ENCODE results near the gene PIGM. TPM values are rescaled to one million over a fixed set of nuclear protein-coding genes. Genes with fewer than 3 reads are reported as not detected.

The PIGM gene
- total RNA-seq, 4 donors from 2014 or later = 3.0 to 7.0 (median 4.3) TPM

- Histone ChIP-seq H3K27me3 (peaks cover 0 to 17% of the 10 kb centered on the region in 2 donors), H3K4me3 (peak overlapping the region; percentile 35 to 56 (median 42)), H3K4me1 (peaks cover 0 to 46% (median 12%) of the 10 kb centered on the region in 4 donors), H3K36me3 (no peaks in the 10 kb centered on the region), H3K27ac (peak overlapping the region; percentile 11 to 85 (median 62)), H3K9me3 (no peaks in the 10 kb centered on the region)
- WGBS, 2 donors = 2% methylated on average over 44 to 45 of the region's 46 CpGs
- DNase-seq (ENCODE audit: low spot score in 2 of 2) = peak; percentile 49 to 64
- TF ChIP-seq CTCF (IDR thresholded peaks at IDR 0.05) (peak in 2 of 5 experiments; percentile 8 to 17), EP300 (IDR thresholded peaks at IDR 0.05) (no peak), POLR2A (IDR thresholded peaks at IDR 0.05) (peak in 1 of 2 donors; percentile 40)
Measured at GRCh38 chr1:160070243-160071163, 38.7 kb upstream of the PIGM start.

GRCh38 chr1:160069460-160070231 is 37.9 kb upstream of the PIGM start, which contains the start of gene KCNJ10:
KCNJ10 (minus strand) TSS chr1:160070160; CDS start chr1:160042532, 27,628 bp downstream.
- Histone ChIP-seq H3K36me3 (no peaks in the 10 kb centered on the region), H3K27ac (peak within 1 kb of the TSS; percentile 11 to 85 (median 62)), H3K4me3 (peak within 1 kb of the TSS; percentile 35 to 56 (median 42)), H3K9me3 (no peaks in the 10 kb centered on the region), H3K27me3 (peaks cover 0 to 17% of the 10 kb centered on the region in 2 donors), H3K4me1 (peaks cover 0 to 52% (median 12%) of the 10 kb centered on the region in 4 donors)
- WGBS, 2 donors = 8 to 12% methylated on average over 19 to 28 of the region's 32 CpGs
- no peak for TF ChIP-seq POLR2A (IDR thresholded peaks at IDR 0.05)
- TF ChIP-seq CTCF (IDR thresholded peaks at IDR 0.05) = no peak
- no peak for TF ChIP-seq EP300 (IDR thresholded peaks at IDR 0.05)
- no peak for DNase-seq (ENCODE audit: low spot score in 2 of 2)

- H3K4me3 ChIP-seq = no peak overlapping the region
- H3K36me3 ChIP-seq = no peaks in the 10 kb centered on the region
- no peaks in the 10 kb centered on the region for H3K9me3 ChIP-seq
- TF ChIP-seq POLR2A (IDR thresholded peaks at IDR 0.05) = no peak
- TF ChIP-seq CTCF (IDR thresholded peaks at IDR 0.05) = no peak
- TF ChIP-seq EP300 (IDR thresholded peaks at IDR 0.05) = no peak
- H3K27me3 ChIP-seq = peaks cover 0 to 17% of the 10 kb centered on the region in 2 donors
- DNase-seq (ENCODE audit: low spot score in 2 of 2) = no peak
- 38 to 58% methylated on average over 3 to 5 of the region's 5 CpGs for WGBS, 2 donors
- H3K4me1 ChIP-seq = peaks cover 0 to 67% (median 14%) of the 10 kb centered on the region in 4 donors
- H3K27ac ChIP-seq = peak overlapping the region; percentile 25 to 85 (median 58)
Measured at GRCh38 chr1:160068225-160068624, 36.4 kb upstream of the PIGM start.

GRCh38 chr1:160066829-160067745 is 35.3 kb upstream of the PIGM start:
- TF ChIP-seq POLR2A (IDR thresholded peaks at IDR 0.05) = no peak
- no peak for TF ChIP-seq CTCF (IDR thresholded peaks at IDR 0.05)
- no peaks in the 10 kb centered on the region for H3K36me3 ChIP-seq
- WGBS, 2 donors = 42 to 44% methylated on average over 6 of the region's 6 CpGs
- no peak for DNase-seq (ENCODE audit: low spot score in 2 of 2)
- H3K27ac ChIP-seq = peak overlapping the region; percentile 25 to 85 (median 58)
- no peak overlapping the region for H3K4me3 ChIP-seq
- no peaks in the 10 kb centered on the region for H3K9me3 ChIP-seq
- peaks cover 0 to 17% of the 10 kb centered on the region in 2 donors for H3K27me3 ChIP-seq
- peaks cover 0 to 74% (median 16%) of the 10 kb centered on the region in 4 donors for H3K4me1 ChIP-seq
